Measurements from ENCODE around the gene CLCN6. TPM values are rescaled to one million over a fixed set of nuclear protein-coding genes. Genes with fewer than 3 reads are reported as not detected.

Gene CLCN6
- total and polyA plus RNA-seq, 2 of the 8 experiments (the other 6 are each of a cell fraction or from before 2014, with no cell fraction given): 15.7 to 26.0 TPM

DNA sequence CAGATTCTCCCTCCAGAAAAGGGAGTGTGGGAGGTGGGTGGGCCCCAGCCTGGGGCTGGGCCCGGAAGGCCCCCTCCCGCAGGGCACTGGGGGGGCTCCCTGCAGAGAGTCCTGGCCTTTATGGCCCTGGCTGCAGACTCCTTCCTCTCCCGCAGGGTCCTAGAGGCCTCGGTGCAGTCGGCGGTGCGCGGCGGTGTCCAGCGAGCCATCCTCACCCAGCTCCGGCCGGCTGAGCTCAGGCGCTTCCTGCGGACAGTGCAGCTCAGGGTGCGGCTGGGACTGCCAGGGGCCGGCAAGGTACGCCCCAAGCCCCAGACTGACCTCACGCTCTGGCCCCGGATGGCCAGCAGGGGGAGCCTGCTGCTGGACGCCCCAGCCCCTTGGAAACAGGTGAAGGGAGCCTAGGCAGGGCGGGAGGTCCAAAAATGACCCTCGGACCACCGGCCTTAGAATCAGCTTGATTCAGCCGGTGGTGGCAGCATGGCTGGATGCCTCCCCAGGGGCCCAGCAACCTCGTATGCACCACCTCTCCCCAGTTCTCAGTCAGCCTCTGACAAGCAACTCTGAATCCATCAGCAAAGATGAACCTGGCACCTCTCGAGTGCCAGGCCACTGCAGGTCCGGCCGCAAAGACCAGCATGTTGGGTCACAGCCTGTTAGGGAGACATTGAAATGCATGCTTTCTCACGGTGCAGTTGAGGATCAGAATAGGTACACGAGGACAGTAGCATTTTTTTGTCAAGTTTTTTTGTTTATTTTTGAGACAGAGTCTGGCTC lies 20.8 kb upstream of the CLCN6 start:
- no peak overlapping the region for H2AK5ac ChIP-seq (ENCODE audit: low read depth, low read length)
- no peaks in the 10 kb centered on the region for H3K27me3 ChIP-seq (replicated peaks in 1 of 4; ENCODE audit: control insufficient read depth in 3 of 4, extremely low read depth in 1 of 4, insufficient read depth in 3 of 4, low read length in 3 of 4)
- DNase-seq (ENCODE audit: low read depth in 1 of 2, low spot score in 2 of 2) (peak; percentile 84 to 91), FAIRE-seq (no peak)
- H3K23ac ChIP-seq (ENCODE audit: insufficient read length): no peak overlapping the region
- peaks cover 7 to 34% (median 25%) of the 10 kb centered on the region in 4 experiments for H3K4me1 ChIP-seq (replicated peaks in 1 of 4; ENCODE audit: control insufficient read depth in 3 of 4, insufficient read depth in 4 of 4, low read length in 3 of 4)
- no peak overlapping the region for H3K9ac ChIP-seq (replicated peaks in 1 of 4; ENCODE audit: extremely low read depth in 1 of 4, low read depth in 3 of 4, low read length in 3 of 4)
- no peaks in the 10 kb centered on the region for H3K9me3 ChIP-seq (ENCODE audit: insufficient read depth in 2 of 2, low read depth in 1 of 2, low read length in 1 of 2)
- no peak overlapping the region for H3K14ac ChIP-seq (ENCODE audit: insufficient read length)
- CTCF ChIA-PET (ENCODE audit: partially characterized antibody): interaction anchor here (0.6 to 5.4 kb wide), 25 partner anchors 9 to 438 kb away, joined by 3 to 49 read pairs (median 4); partner anchors contain the start of genes CLCN6 and MTHFR
- peak overlapping the region; percentile 12 for H3K4ac ChIP-seq (replicated peaks; ENCODE audit: insufficient read length, low read depth, low read length)
- H4K8ac ChIP-seq (ENCODE audit: extremely low read depth, insufficient read depth, low read length): 0 out of 2 replicates have a peak overlapping the region, but pooled peaks have one; percentile 45
- H2BK20ac ChIP-seq (ENCODE audit: low read length): 0 out of 2 replicates have a peak overlapping the region, but pooled peaks have one; percentile 34
- POLR2A ChIA-PET (ENCODE audit: partially characterized antibody): interaction anchor here (0.7 to 2.0 kb wide), 10 partner anchors 9 to 196 kb away, joined by 3 to 9 read pairs (median 4); partner anchors contain the start of gene AGTRAP
- peak overlapping the region; percentile 87 for H3K18ac ChIP-seq (ENCODE audit: extremely low read depth, low read length)
- H4K5ac ChIP-seq (ENCODE audit: insufficient read length, low read depth, low read length): no peak overlapping the region
- H3K36me3 ChIP-seq (ENCODE audit: control insufficient read depth in 2 of 4, insufficient read depth in 4 of 4, low read length in 3 of 4): peaks cover 0 to 2% (median under 1%) of the 10 kb centered on the region in 4 experiments; a peak in 2 of 8 replicates
- H2BK15ac ChIP-seq (ENCODE audit: low read length): peak overlapping the region; percentile 72; the same call in 1 of the 2 replicates
- peak overlapping the region; percentile 88; the same call in 1 of the 2 replicates for H2BK5ac ChIP-seq (ENCODE audit: low read depth, low read length)
- H2BK120ac ChIP-seq (replicated peaks; ENCODE audit: low read depth, low read length): no peak overlapping the region
- no peaks in the 10 kb centered on the region for H3K23me2 ChIP-seq (ENCODE audit: low read depth, low read length)
- H3K79me1 ChIP-seq (ENCODE audit: low read depth, low read length): no peaks in the 10 kb centered on the region
- peak overlapping the region; percentile 3 to 58; a peak in 3 of 4 replicates for H3K4me2 ChIP-seq (ENCODE audit: insufficient read depth in 1 of 2, low read depth in 2 of 2, low read length in 2 of 2)
- peak overlapping the region; percentile 98 for H2BK12ac ChIP-seq (ENCODE audit: low read depth, low read length)
- H3K27ac ChIP-seq (ENCODE audit: low read depth, low read length): no peak overlapping the region
- H3K56ac ChIP-seq (replicated peaks; ENCODE audit: insufficient read length, low read depth, low read length): no peak overlapping the region
- WGBS, 2 experiments (ENCODE audit: extremely low coverage in 1 of 2, insufficient coverage in 1 of 2, insufficient read length in 1 of 2, insufficient replicate concordance in 2 of 2, low coverage in 1 of 2, low lambda C conversion rate in 2 of 2, missing lambda C conversion rate in 1 of 2): 31% methylated on average over 24 of the region's 30 CpGs; no CpG with 5 or more reads in 1 of the 2 experiments
- peak overlapping the region; percentile 67 for H4K91ac ChIP-seq (replicated peaks; ENCODE audit: insufficient read length, low read length)
- peaks cover 0 to 1% of the 10 kb centered on the region in 2 experiments for H4K20me1 ChIP-seq (replicated peaks in 1 of 2; ENCODE audit: control insufficient read depth in 1 of 2, insufficient read depth in 2 of 2, low read length in 2 of 2)
- H3K79me2 ChIP-seq (ENCODE audit: control insufficient read depth in 1 of 2, insufficient read depth in 2 of 2, low read length in 2 of 2): no peaks in the 10 kb centered on the region
- H3K4me3 ChIP-seq (ENCODE audit: extremely low read depth in 1 of 4, insufficient read depth in 2 of 4, low read depth in 3 of 4, low read length in 4 of 4): peak overlapping the region in 1 of 4 experiments; percentile 34; a peak in 4 of 8 replicates
- no peak overlapping the region for H2AFZ ChIP-seq (ENCODE audit: low read length)
- TF ChIP-seq BRCA1 (IDR thresholded peaks at IDR 0.05; ENCODE audit: low read depth, low read length) (no peak), RXRA (IDR thresholded peaks at IDR 0.05; ENCODE audit: insufficient read depth, low read depth, low read length) (no peak), ASH2L (IDR thresholded peaks at IDR 0.05; ENCODE audit: low read length) (peak; percentile 40), SUZ12 (IDR thresholded peaks at IDR 0.05; ENCODE audit: low read length) (no peak), POLR2A (IDR thresholded peaks at IDR 0.05; ENCODE audit: control extremely low read depth in 1 of 2, low read depth in 2 of 2, low read length in 2 of 2) (no peak), SIRT6 (IDR thresholded peaks at IDR 0.05; ENCODE audit: low read length) (no peak), CREB1 (IDR thresholded peaks at IDR 0.05) (peak; percentile 60), TAF7 (optimal IDR thresholded peaks at IDR 0.05; ENCODE audit: borderline replicate concordance, low read depth, low read length) (peak; percentile 54)
- TF ChIP-seq, protein P1, sequence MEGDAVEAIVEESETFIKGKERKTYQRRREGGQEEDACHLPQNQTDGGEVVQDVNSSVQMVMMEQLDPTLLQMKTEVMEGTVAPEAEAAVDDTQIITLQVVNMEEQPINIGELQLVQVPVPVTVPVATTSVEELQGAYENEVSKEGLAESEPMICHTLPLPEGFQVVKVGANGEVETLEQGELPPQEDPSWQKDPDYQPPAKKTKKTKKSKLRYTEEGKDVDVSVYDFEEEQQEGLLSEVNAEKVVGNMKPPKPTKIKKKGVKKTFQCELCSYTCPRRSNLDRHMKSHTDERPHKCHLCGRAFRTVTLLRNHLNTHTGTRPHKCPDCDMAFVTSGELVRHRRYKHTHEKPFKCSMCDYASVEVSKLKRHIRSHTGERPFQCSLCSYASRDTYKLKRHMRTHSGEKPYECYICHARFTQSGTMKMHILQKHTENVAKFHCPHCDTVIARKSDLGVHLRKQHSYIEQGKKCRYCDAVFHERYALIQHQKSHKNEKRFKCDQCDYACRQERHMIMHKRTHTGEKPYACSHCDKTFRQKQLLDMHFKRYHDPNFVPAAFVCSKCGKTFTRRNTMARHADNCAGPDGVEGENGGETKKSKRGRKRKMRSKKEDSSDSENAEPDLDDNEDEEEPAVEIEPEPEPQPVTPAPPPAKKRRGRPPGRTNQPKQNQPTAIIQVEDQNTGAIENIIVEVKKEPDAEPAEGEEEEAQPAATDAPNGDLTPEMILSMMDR (IDR thresholded peaks at IDR 0.05; ENCODE audit: control extremely low read depth in 1 of 3, insufficient read depth in 1 of 3, low read depth in 1 of 3, low read length in 3 of 3): peak; percentile 87 to 95 (median 91)
